Measurements from ENCODE around the gene PRICKLE1.
"Not testable (repeated sequence)": the region's sequence is repeated elsewhere in the genome, so short reads cannot be mapped to it uniquely, and the experiment has no call there.

Gene PRICKLE1

DNA sequence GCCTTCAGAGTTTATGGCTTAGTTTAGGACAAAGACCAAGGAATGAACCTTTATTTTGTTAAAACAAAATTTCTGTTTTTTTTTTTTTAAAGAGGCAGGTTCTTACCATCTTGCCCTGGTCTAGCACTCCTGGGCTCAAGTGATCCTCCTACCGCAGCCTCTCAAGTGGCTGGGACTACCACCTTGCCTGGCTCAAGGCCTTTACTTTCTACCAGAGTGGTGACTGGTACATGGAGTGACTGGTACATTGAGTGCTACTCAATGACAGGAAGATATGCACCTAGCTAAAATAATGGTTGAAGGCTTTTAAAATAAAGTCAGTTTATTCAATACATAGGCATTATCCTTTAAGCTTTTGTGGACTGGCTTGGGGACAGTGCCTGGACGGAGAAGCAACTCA lies 32.6 kb downstream of the PRICKLE1 start:
- TF ChIP-seq, protein P1, sequence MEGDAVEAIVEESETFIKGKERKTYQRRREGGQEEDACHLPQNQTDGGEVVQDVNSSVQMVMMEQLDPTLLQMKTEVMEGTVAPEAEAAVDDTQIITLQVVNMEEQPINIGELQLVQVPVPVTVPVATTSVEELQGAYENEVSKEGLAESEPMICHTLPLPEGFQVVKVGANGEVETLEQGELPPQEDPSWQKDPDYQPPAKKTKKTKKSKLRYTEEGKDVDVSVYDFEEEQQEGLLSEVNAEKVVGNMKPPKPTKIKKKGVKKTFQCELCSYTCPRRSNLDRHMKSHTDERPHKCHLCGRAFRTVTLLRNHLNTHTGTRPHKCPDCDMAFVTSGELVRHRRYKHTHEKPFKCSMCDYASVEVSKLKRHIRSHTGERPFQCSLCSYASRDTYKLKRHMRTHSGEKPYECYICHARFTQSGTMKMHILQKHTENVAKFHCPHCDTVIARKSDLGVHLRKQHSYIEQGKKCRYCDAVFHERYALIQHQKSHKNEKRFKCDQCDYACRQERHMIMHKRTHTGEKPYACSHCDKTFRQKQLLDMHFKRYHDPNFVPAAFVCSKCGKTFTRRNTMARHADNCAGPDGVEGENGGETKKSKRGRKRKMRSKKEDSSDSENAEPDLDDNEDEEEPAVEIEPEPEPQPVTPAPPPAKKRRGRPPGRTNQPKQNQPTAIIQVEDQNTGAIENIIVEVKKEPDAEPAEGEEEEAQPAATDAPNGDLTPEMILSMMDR (IDR thresholded peaks at IDR 0.05; ENCODE audit: low read depth, low read length) = no peak
- H3K4me3 ChIP-seq (ENCODE audit: low read depth, low read length) = no peak overlapping the region

DNA sequence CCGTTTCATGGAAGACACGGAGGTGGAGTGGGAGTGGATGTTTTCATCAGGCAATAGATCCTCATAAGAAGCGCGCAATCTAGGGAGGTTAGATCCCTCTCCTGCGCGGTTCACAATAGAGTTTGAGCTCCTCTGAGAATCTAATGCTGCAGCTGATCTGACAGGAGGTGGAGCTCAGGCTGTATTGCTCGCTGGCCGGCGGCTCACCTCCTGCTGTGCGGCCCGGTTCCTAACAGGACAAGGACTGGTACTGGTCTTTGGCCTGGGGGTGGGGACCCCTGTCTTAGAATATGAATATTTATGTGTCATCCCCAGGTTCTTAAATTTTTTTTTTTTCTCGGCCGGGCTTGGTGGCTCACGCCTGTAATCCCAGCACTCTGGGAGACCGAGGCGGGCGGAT lies 36.7 kb downstream of the PRICKLE1 start:
- H3K4me3 ChIP-seq (ENCODE audit: low read depth, low read length) = no peak overlapping the region

DNA sequence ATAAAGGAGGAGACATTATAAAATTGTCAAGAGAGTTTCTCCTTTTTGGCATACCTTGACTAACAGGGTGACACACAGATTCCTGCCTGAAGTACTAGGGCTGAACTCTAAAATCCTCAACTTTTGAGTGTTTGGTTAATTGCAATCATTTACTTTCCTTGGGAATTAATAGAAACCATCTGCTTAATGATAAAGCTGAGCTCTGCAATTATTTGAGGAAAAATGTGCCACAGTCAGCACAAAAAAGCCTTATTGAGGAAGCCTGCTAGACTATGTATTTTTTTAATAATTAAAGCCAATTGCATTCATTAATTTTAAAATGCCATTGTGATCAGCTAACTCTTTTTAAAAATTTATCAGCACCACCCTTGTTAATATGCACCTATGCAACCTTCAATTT lies 38.7 kb downstream of the PRICKLE1 start:
- H3K4me3 ChIP-seq (ENCODE audit: low read depth, low read length) = no peak overlapping the region
- TF ChIP-seq, protein P1 (IDR thresholded peaks at IDR 0.05; ENCODE audit: low read depth, low read length) = no peak

More for the DNA sequence above, 36.7 kb downstream of the PRICKLE1 start:
- TF ChIP-seq, protein P1 (IDR thresholded peaks at IDR 0.05; ENCODE audit: low read depth, low read length) = no peak

DNA sequence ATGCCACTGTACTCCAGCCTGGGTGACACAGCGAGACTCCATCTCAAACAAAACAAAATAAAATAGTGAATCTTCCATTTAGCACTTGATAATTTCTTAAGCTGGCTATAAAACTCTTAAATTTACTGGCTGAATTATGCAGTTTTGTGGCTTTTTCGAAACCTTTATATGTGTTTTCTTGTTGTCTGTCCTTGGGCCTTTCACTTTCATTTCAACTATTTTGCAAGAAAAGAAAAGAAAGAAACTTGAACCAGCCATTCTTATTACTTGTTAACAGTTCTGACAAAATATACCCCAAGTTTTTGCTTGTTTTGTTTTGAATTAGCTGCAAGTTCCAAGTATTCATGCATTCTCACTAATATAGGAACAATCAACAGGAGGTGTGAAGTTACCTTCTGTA lies 42.8 kb downstream of the PRICKLE1 start:
- TF ChIP-seq, protein P1 (IDR thresholded peaks at IDR 0.05; ENCODE audit: low read depth, low read length) = no peak
- H3K4me3 ChIP-seq (ENCODE audit: low read depth, low read length) = no peak overlapping the region

DNA sequence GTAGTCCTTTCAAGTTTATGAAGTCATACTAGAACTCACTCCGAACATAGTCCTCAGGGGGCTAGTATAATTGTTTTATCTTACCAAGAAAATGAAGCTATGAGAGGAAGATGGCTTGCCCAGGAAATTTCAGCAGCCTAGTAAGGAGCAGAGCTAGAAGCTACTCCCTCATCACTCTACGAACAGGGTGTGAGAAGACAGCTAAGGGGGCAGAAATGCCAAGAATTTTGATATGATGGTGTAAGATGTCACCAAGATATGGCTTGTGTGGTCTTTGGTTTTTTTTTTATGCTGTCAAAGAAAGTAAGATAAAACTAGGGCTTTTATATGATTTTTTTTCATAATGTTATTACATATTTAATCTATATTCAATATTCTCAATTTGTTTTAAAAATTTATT lies 47.6 kb downstream of the PRICKLE1 start:
- TF ChIP-seq, protein P1 (IDR thresholded peaks at IDR 0.05; ENCODE audit: low read depth, low read length) = no peak
- H3K4me3 ChIP-seq (ENCODE audit: low read depth, low read length) = no peak overlapping the region

DNA sequence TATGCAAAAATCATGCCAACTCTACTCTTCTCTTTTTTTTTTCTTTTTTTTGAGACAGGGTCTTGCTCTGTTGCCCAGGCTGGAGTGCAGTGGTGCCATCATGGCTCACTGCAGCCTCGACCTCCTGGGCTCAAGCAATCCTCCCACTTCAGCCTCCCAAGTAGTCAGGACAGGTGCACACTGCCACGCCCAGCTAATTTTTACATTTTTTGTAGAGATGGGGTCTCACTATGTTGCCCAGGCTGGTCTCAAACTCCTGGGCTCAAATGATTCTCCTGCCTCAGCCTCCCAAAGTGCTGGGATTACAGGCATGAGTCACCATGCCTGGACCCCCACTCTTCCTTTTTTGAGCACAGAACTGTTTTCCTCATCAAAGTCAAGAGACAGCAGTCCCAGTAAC lies 48.2 kb downstream of the PRICKLE1 start:
- H3K4me3 ChIP-seq (ENCODE audit: low read depth, low read length) = not testable (repeated sequence)

DNA sequence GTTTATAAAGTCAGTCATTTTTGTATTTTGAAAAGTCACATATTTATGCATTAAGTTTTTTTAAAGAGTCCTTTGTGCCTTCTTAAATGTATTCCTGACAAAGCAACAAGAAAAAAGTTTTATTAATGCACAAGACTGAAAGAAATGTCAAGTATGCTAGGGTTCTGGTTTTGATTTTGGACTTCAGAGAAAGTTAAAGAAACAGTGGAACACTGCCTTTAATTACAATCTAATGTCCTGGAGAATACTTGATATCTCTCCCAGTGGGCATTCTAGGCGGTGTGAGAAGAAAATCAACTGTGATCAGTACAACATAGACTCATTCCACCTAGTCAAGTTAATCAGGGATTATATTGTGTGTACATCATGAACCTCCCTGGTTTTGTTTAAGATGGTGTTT lies 49.9 kb downstream of the PRICKLE1 start:
- no peak overlapping the region for H3K4me3 ChIP-seq (ENCODE audit: low read depth, low read length)
- TF ChIP-seq, protein P1 (IDR thresholded peaks at IDR 0.05; ENCODE audit: low read depth, low read length) = no peak

DNA sequence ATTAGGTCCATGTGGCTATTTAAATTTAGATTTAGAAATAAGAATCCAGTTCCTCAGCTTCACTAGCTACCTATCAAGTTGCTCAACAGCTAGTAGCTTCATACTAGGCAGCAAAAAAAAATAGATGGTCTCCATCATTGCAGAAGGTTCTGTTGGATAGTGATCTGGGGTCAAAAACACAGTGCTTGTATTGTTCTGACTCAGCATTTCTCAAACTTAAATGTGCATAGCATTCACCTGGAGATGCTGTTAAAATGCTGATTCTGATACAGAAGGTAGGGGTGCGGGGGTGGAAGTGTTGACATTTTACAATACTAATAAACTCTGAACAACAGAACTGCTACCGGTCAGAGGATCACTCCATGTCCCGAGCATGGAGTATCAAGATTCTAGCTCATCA lies 51.3 kb downstream of the PRICKLE1 start:
- TF ChIP-seq, protein P1 (IDR thresholded peaks at IDR 0.05; ENCODE audit: low read depth, low read length) = no peak
- no peak overlapping the region for H3K4me3 ChIP-seq (ENCODE audit: low read depth, low read length)
